IPS DF 6.9 (cell line): ENCODE data around the gene CFAP97D1.

Source experiments
- DNase-seq: peaks from one replicate; pipeline ENCODE4 v3.0.0-alpha.2; 2013; ENCODE audit warnings: low read depth, low spot score
- H3K27ac ChIP-seq: one replicate; pipeline ENCODE4 v1.5.1; 2013; ENCODE audit warnings: low read length, control low read depth
- H3K27me3 ChIP-seq: 2 replicates; pipeline ENCODE4 v1.6.1; 2013; ENCODE audit warnings: mild to moderate bottlenecking, low read length; ENCODE audit not compliant: control insufficient read depth, insufficient read depth
- H3K36me3 ChIP-seq: 2 replicates; pipeline ENCODE4 v1.6.1; 2013; ENCODE audit warnings: low read length; ENCODE audit not compliant: control insufficient read depth, insufficient read depth
- H3K4me1 ChIP-seq: 2 replicates; pipeline ENCODE4 v1.6.1; 2013; ENCODE audit warnings: low read length; ENCODE audit not compliant: control insufficient read depth, insufficient read depth
- H3K4me3 ChIP-seq: 2 replicates; pipeline ENCODE4 v1.5.1; 2013; ENCODE audit warnings: mild to moderate bottlenecking, low read length
- H3K9me3 ChIP-seq: 2 replicates; pipeline ENCODE4 v1.6.1; 2013; ENCODE audit warnings: low read length, inconsistent platforms; ENCODE audit not compliant: control insufficient read depth, insufficient read depth
- WGBS: extraction: QIAGEN DNeasy Blood & Tissue Kit; methylation state at CpG from one replicate; pipeline ENCODE4 v1.1.7; 2013; ENCODE audit warnings: mixed read lengths, missing lambda C conversion rate; ENCODE audit not compliant: insufficient read length, insufficient coverage; 5-methylcytosine and 5-hydroxymethylcytosine counted together

CFAP97D1 gene

DNA sequence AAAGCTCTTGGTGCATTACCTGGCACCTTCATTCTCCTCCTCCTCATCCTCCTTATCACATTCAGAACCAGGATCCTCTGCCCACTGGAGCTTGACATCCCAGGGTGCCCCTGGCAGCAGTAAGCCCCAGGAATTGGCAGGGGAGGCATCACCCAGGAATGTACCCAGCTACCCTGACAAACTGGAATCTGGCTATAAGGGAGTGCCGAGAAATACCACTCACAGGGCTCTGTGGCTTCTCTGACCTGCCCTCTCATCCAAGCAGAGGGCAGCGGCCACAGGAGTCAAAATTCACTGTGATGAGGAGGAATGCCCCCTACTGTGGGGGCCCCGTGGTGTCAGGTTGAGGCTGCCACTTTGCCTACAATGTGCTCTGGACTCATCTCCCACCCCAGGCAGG is 33.2 kb downstream of the CFAP97D1 start:
- Histone ChIP-seq H3K4me1 (no peaks in the 10 kb centered on the region; the same call in 1 of the 2 replicates), H3K4me3 (no peak overlapping the region), H3K36me3 (no peaks in the 10 kb centered on the region; the same call in 1 of the 2 replicates), H3K27ac (no peak overlapping the region), H3K9me3 (no peaks in the 10 kb centered on the region), H3K27me3 (no peaks in the 10 kb centered on the region)
- no peak for DNase-seq
- WGBS = no CpG with 5 or more reads among the region's 3 CpGs

- no peak for DNase-seq
- no peaks in the 10 kb centered on the region; the same call in 1 of the 2 replicates for H3K4me1 ChIP-seq
- H3K27me3 ChIP-seq = no peaks in the 10 kb centered on the region
- H3K4me3 ChIP-seq = no peak overlapping the region
- H3K27ac ChIP-seq = no peak overlapping the region
- WGBS = no CpG with 5 or more reads among the region's 12 CpGs
- H3K36me3 ChIP-seq = no peaks in the 10 kb centered on the region; the same call in 1 of the 2 replicates
- no peaks in the 10 kb centered on the region for H3K9me3 ChIP-seq
These were observed 33.8 kb downstream of the CFAP97D1 start for GRCh38 chr17:43814026-43814425.

- Histone ChIP-seq H3K4me3 (no peak overlapping the region), H3K36me3 (no peaks in the 10 kb centered on the region; the same call in 1 of the 2 replicates), H3K27me3 (no peaks in the 10 kb centered on the region), H3K27ac (no peak overlapping the region), H3K9me3 (no peaks in the 10 kb centered on the region), H3K4me1 (no peaks in the 10 kb centered on the region; the same call in 1 of the 2 replicates)
- DNase-seq = no peak
- WGBS = no CpG with 5 or more reads among the region's 1 CpG
These were observed 34.5 kb downstream of the CFAP97D1 start for GRCh38 chr17:43814714-43815113.

- DNase-seq = no peak
- Histone ChIP-seq H3K9me3 (no peaks in the 10 kb centered on the region), H3K27ac (no peak overlapping the region), H3K36me3 (no peaks in the 10 kb centered on the region; the same call in 1 of the 2 replicates), H3K27me3 (no peaks in the 10 kb centered on the region), H3K4me3 (no peak overlapping the region), H3K4me1 (no peaks in the 10 kb centered on the region; the same call in 1 of the 2 replicates)
- no CpG with 5 or more reads among the region's 24 CpGs for WGBS
These were observed 36.4 kb downstream of the CFAP97D1 start for GRCh38 chr17:43816336-43817320.

DNA sequence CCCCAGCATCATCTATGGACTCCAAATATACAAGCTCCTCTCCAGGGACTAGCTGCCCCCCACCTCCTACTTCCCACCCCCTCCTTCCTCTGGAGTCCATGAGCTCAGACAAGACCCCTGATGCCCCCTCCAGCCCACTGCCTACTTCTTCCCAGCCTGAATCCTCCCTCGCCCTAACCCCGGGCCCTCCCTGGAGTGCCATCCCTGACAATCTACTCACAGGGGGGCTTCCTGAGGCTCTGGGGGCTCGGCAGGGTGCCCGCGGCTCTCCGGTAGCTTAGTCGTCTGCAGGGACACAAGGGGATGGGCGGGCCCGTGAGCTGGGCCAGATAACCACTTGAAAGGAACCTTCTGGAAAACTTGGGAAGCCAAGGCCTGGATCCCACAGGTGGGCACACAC is 37.6 kb downstream of the CFAP97D1 start:
- Histone ChIP-seq H3K27me3 (no peaks in the 10 kb centered on the region), H3K4me3 (no peak overlapping the region), H3K27ac (no peak overlapping the region), H3K36me3 (no peaks in the 10 kb centered on the region; the same call in 1 of the 2 replicates), H3K9me3 (no peaks in the 10 kb centered on the region), H3K4me1 (no peaks in the 10 kb centered on the region; the same call in 1 of the 2 replicates)
- no CpG with 5 or more reads among the region's 9 CpGs for WGBS
- no peak for DNase-seq

DNA sequence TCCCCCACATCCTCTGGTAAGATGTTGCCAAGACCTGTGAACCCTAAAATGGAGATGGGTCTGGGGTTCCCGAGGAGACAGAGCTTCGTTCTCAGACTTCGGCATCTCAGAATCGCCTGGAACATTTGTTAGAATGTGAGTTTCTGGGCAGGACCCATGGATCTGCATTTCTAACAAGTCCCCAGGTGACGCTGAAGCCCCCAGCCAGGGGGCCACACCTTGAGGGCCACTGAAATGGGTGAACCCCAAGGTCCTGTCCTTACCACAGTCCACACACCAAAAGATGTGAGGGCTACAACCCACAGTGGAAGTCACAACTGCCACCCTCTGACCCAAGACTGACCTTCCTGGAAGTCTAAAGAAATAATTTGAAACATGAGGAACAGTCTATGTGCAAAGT is 38.7 kb downstream of the CFAP97D1 start:
- no peak for DNase-seq
- no peak overlapping the region for H3K27ac ChIP-seq
- no CpG with 5 or more reads among the region's 5 CpGs for WGBS

DNA sequence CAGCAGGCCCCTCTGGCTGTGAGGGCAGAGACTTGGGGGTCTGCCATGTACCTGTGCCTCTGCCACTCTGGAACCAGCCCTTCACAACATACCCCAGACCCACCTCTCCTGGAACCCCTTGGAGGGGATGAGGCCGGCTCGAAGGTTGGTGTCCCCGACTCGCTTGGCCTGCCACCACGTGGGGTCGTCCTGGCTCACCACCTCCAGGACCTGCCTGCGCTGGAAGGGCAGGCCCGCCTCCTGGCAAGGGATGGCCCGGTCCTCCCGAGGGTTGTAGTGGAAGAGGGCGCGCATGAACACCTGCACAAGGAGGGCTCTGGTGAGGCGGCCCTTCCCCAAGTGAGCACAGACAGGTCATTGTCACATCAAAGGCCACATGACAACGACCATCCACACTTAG is 40.5 kb downstream of the CFAP97D1 start:
- no CpG with 5 or more reads among the region's 14 CpGs for WGBS
- 0 out of 2 replicates have a peak, but pooled peaks cover 2% of the 10 kb centered on the region for H3K36me3 ChIP-seq

More for the DNA sequence above, 38.7 kb downstream of the CFAP97D1 start:
- H3K9me3 ChIP-seq = no peaks in the 10 kb centered on the region
- no peaks in the 10 kb centered on the region for H3K36me3 ChIP-seq
- H3K4me3 ChIP-seq = no peak overlapping the region
- H3K27me3 ChIP-seq = no peaks in the 10 kb centered on the region
- no peaks in the 10 kb centered on the region; the same call in 1 of the 2 replicates for H3K4me1 ChIP-seq

DNA sequence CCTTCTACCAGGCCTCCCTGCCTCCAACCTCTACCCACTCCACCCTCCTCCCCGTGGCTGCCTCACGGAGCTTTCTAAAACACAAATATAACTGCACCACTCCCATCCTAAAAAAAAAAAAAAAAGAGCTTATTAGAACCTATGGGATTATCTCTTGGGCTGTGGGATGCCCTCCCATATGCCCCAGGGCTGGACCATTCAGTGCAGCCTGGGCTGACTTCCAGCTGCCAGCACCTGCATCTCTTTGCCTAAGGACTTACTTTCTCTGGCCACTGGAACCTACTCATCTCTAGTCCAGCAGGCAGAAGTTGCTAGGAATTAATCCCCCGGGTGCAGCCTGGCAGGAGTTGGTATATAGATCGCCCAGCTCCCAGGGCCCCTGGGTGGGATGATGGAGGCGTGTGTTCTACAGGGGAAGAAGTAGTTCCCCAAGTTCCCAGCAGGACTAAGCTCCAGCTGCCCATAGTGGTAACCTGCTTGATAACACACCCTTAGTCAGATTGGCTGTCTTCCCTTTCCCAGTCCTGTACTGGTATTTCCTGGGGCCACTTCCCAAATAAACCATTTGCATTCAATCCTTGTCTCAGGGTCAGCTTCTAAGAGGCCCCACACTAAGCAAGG is 42.4 kb downstream of the CFAP97D1 start:
- WGBS = no CpG with 5 or more reads among the region's 5 CpGs
- Histone ChIP-seq H3K36me3 (0 out of 2 replicates have a peak, but pooled peaks cover 2% of the 10 kb centered on the region), H3K27me3 (no peaks in the 10 kb centered on the region), H3K9me3 (no peaks in the 10 kb centered on the region), H3K4me3 (no peak overlapping the region), H3K27ac (no peak overlapping the region), H3K4me1 (no peaks in the 10 kb centered on the region; the same call in 1 of the 2 replicates)
- no peak for DNase-seq

More for the DNA sequence above, 40.5 kb downstream of the CFAP97D1 start:
- H3K9me3 ChIP-seq = no peaks in the 10 kb centered on the region
- no peaks in the 10 kb centered on the region; the same call in 1 of the 2 replicates for H3K4me1 ChIP-seq
- H3K27ac ChIP-seq = no peak overlapping the region
- no peak overlapping the region for H3K4me3 ChIP-seq
- no peaks in the 10 kb centered on the region for H3K27me3 ChIP-seq
- DNase-seq = no peak

GRCh38 chr17:43823350-43824084 is 43.3 kb downstream of the CFAP97D1 start:
- no peak overlapping the region for H3K4me3 ChIP-seq
- no peak overlapping the region for H3K27ac ChIP-seq
- no peaks in the 10 kb centered on the region for H3K27me3 ChIP-seq
- DNase-seq = no peak
- no peaks in the 10 kb centered on the region for H3K9me3 ChIP-seq
- no CpG with 5 or more reads among the region's 10 CpGs for WGBS
- no peaks in the 10 kb centered on the region; the same call in 1 of the 2 replicates for H3K4me1 ChIP-seq
- H3K36me3 ChIP-seq = 0 out of 2 replicates have a peak, but pooled peaks cover 2% of the 10 kb centered on the region

DNA sequence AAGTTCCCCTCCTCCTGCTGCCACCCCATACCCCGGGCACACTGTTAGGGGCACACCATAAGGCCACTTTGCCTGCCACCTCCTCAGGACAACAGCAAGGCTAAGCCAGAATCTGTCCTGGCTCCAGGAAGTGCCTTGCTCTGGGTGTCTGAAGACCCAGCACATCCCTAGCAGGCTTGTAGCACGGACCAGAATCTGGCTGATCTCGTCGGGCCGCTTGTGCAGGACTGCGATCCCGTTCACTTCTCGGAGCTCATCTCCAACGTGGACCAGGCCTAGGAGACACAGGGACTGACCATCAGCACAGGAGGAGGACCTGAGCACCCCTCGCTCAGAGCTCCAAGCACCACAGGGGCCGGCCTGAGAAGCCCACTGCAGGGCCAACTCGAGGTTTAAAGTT is 45.3 kb downstream of the CFAP97D1 start:
- Histone ChIP-seq H3K36me3 (0 out of 2 replicates have a peak, but pooled peaks cover 2% of the 10 kb centered on the region), H3K4me1 (no peaks in the 10 kb centered on the region; the same call in 1 of the 2 replicates), H3K27me3 (no peaks in the 10 kb centered on the region), H3K4me3 (no peak overlapping the region), H3K9me3 (no peaks in the 10 kb centered on the region), H3K27ac (no peak overlapping the region)
- WGBS = no CpG with 5 or more reads among the region's 12 CpGs
- DNase-seq = no peak
